GM23338 (cell line): ENCODE results near the gene RNF103. TPM values are rescaled to one million over a fixed set of nuclear protein-coding genes. Genes with fewer than 3 reads are reported as not detected.

Source experiments
- ATAC-seq: fragments of 200-7000 bp; cut with Tn5 transposase; 3 replicates; pipeline ENCODE4 v1.9.1; 2020
- DNase-seq: peaks from one replicate; pipeline ENCODE4 v3.0.0-alpha.2; 2015; ENCODE audit warnings: low spot score
- H2AFZ ChIP-seq: fragments of 200-600 bp; sonication (generic); 2 replicates; pipeline ENCODE4 v1.8.0; 2016; ENCODE audit warnings: antibody characterized with exemption, mild to moderate bottlenecking, moderate library complexity
- H3F3A ChIP-seq: fragments of 200-600 bp; sonication (generic); replicated peaks from 2 replicates; pipeline ENCODE4 v1.8.0; 2017; ENCODE audit warnings: antibody characterized with exemption, mixed run types, low read depth
- H3K27ac ChIP-seq: fragments of 200-600 bp; sonication (generic); 2 replicates; pipeline ENCODE4 v1.6.1; 2016; ENCODE audit warnings: low read depth
- H3K27me3 ChIP-seq: fragments of 200-600 bp; sonication (generic); 2 replicates; pipeline ENCODE4 v1.8.0; 2016; ENCODE audit warnings: mild to moderate bottlenecking, mixed run types, moderate library complexity; ENCODE audit not compliant: insufficient read depth
- H3K36me3 ChIP-seq: fragments of 200-600 bp; sonication (generic); 2 replicates; pipeline ENCODE4 v1.8.0; 2016; ENCODE audit warnings: mild to moderate bottlenecking; ENCODE audit not compliant: insufficient read depth
- H3K4me1 ChIP-seq: fragments of 200-600 bp; sonication (generic); 2 replicates; pipeline ENCODE4 v1.8.0; 2016; ENCODE audit warnings: mild to moderate bottlenecking, moderate library complexity; ENCODE audit not compliant: insufficient read depth
- H3K4me2 ChIP-seq: fragments of 200-600 bp; sonication (generic); 2 replicates; pipeline ENCODE4 v1.7.1; 2017; ENCODE audit warnings: mixed run types
- H3K4me3 ChIP-seq: fragments of 200-600 bp; sonication (generic); 2 replicates; pipeline ENCODE4 v1.6.1; 2016; ENCODE audit warnings: mixed run types
- H3K79me2 ChIP-seq: fragments of 200-600 bp; sonication (generic); replicated peaks from 2 replicates; pipeline ENCODE4 v1.8.0; 2017; ENCODE audit warnings: mild to moderate bottlenecking; ENCODE audit not compliant: insufficient read depth
- H3K9me2 ChIP-seq: fragments of 200-600 bp; sonication (generic); 2 replicates; pipeline ENCODE4 v1.8.0; 2017; ENCODE audit not compliant: insufficient read depth
- H4K20me1 ChIP-seq: fragments of 200-600 bp; sonication (generic); replicated peaks from 2 replicates; pipeline ENCODE4 v1.8.0; 2017; ENCODE audit warnings: mild to moderate bottlenecking; ENCODE audit not compliant: insufficient read depth
- H3K27ac Mint-ChIP-seq: 2 replicates; pipeline ENCODE4 v1.8.0; 2020; ENCODE audit warnings: inconsistent platforms, mild to moderate bottlenecking, moderate library complexity, mixed read lengths
- H3K27me3 Mint-ChIP-seq: 3 replicates; pipeline ENCODE4 v1.8.0; 2022; ENCODE audit warnings: low read depth, mild to moderate bottlenecking, moderate library complexity, mixed read lengths, inconsistent platforms; ENCODE audit not compliant: insufficient read depth, poor library complexity
- H3K36me3 Mint-ChIP-seq: 3 replicates; pipeline ENCODE4 v1.8.0; 2021; ENCODE audit warnings: low read depth, mild to moderate bottlenecking, inconsistent platforms, moderate library complexity, mixed read lengths
- H3K4me1 Mint-ChIP-seq: 3 replicates; pipeline ENCODE4 v1.8.0; 2020; ENCODE audit warnings: mild to moderate bottlenecking, inconsistent platforms, mixed read lengths
- H3K4me3 Mint-ChIP-seq: 3 replicates; pipeline ENCODE4 v1.8.0; 2021; ENCODE audit warnings: moderate library complexity, mild to moderate bottlenecking, inconsistent platforms, mixed read lengths
- H3K9me3 Mint-ChIP-seq: 3 replicates; pipeline ENCODE4 v1.8.0; 2020; ENCODE audit warnings: moderate library complexity, mild to moderate bottlenecking, inconsistent platforms, mixed read lengths
- CREB1 ChIP-seq: fragments of 250-450 bp; sonication (Bioruptor Pico); IDR thresholded peaks from 2 replicates; pipeline ENCODE4 v1.5.0; 2020; ENCODE audit warnings: low read depth, mild to moderate bottlenecking, moderate library complexity
- EZH2 ChIP-seq: fragments of 200-600 bp; sonication (generic); IDR thresholded peaks from one replicate; pipeline ENCODE4 v1.8.0; 2017; ENCODE audit warnings: antibody characterized with exemption, mild to moderate bottlenecking, low read depth; ENCODE audit not compliant: unreplicated experiment
- EZH2phosphoT487 ChIP-seq: fragments of 200-600 bp; sonication (generic); IDR thresholded peaks from one replicate; pipeline ENCODE4 v1.8.1; 2018; ENCODE audit warnings: antibody characterized with exemption; ENCODE audit not compliant: unreplicated experiment
- JUNB ChIP-seq: IDR thresholded peaks from one replicate; pipeline ENCODE4 v1.6.1; 2016; ENCODE audit warnings: antibody characterized with exemption; ENCODE audit not compliant: unreplicated experiment
- NANOG ChIP-seq: IDR thresholded peaks from 2 replicates; pipeline ENCODE4 v1.6.1; 2016; ENCODE audit warnings: antibody characterized with exemption, borderline replicate concordance
- ZNF331 ChIP-seq: fragments of 250-450 bp; sonication (Bioruptor Pico); IDR thresholded peaks from 2 replicates; pipeline ENCODE4 v1.5.0; 2020; ENCODE audit warnings: low read depth, mild to moderate bottlenecking, moderate library complexity
- polyA plus RNA-seq: library from polyadenylated mRNA; unstranded; fragments of >200 nt; fragmentation: Nextera tagmentation; extraction: Ambion mirVana; gene quantifications from 2 replicates; pipeline ENCODE4 v1.2.1, GENCODE V29; 2016
- total RNA-seq: library from RNA; depleted of rRNA; stranded (reverse); fragments of >200 nt; shearing (Covaris generic); gene quantifications from 2 replicates; pipeline ENCODE4 v1.2.3, GENCODE V29; 2014
- TF ChIP-seq, protein P1 (sequence below): fragments of 250-450 bp; sonication (Bioruptor Pico); IDR thresholded peaks from 2 replicates; pipeline ENCODE4 v1.5.0; 2020; ENCODE audit warnings: mild to moderate bottlenecking, moderate library complexity
- TF ChIP-seq, protein P2 (sequence below): IDR thresholded peaks from one replicate; pipeline ENCODE4 v1.6.1; 2018; ENCODE audit warnings: antibody characterized with exemption; ENCODE audit not compliant: unreplicated experiment
- TF ChIP-seq, protein P3 (sequence below), 2 experiments: fragments of 200-600 bp in 1 of 2; sonication (generic) in 1 of 2; conservative IDR thresholded peaks; 2 replicates each; pipeline versions ENCODE4 v1.5.1 to v1.6.1; 2016 to 2017; ENCODE audit warnings: antibody characterized with exemption in 2 of 2, low read depth in 2 of 2, mild to moderate bottlenecking in 2 of 2, moderate library complexity in 1 of 2

The RNF103 gene
- total and polyA plus RNA-seq, 2 experiments from 2014 or later = 3.8 to 5.9 TPM

DNA sequence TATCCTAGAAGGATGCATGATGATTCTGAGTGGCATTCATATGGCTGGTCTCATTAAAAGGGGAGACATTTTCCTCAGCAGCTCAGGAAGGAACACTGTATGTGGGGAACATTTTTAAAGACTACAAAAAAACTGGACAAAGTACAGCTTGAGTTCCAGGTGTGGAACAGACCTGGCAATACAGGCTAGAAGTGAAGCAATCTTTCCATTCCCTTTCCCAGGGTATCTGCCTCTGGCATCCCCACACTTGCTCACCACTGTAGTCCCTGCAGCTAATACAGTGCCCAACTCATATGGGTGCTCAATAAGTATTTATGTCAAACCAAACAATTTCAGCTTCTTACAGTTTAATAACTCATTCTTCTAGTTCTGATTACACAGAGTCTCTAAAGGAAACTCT, 8.1 kb downstream of the RNF103 start (continued):
- TF ChIP-seq, protein P1, sequence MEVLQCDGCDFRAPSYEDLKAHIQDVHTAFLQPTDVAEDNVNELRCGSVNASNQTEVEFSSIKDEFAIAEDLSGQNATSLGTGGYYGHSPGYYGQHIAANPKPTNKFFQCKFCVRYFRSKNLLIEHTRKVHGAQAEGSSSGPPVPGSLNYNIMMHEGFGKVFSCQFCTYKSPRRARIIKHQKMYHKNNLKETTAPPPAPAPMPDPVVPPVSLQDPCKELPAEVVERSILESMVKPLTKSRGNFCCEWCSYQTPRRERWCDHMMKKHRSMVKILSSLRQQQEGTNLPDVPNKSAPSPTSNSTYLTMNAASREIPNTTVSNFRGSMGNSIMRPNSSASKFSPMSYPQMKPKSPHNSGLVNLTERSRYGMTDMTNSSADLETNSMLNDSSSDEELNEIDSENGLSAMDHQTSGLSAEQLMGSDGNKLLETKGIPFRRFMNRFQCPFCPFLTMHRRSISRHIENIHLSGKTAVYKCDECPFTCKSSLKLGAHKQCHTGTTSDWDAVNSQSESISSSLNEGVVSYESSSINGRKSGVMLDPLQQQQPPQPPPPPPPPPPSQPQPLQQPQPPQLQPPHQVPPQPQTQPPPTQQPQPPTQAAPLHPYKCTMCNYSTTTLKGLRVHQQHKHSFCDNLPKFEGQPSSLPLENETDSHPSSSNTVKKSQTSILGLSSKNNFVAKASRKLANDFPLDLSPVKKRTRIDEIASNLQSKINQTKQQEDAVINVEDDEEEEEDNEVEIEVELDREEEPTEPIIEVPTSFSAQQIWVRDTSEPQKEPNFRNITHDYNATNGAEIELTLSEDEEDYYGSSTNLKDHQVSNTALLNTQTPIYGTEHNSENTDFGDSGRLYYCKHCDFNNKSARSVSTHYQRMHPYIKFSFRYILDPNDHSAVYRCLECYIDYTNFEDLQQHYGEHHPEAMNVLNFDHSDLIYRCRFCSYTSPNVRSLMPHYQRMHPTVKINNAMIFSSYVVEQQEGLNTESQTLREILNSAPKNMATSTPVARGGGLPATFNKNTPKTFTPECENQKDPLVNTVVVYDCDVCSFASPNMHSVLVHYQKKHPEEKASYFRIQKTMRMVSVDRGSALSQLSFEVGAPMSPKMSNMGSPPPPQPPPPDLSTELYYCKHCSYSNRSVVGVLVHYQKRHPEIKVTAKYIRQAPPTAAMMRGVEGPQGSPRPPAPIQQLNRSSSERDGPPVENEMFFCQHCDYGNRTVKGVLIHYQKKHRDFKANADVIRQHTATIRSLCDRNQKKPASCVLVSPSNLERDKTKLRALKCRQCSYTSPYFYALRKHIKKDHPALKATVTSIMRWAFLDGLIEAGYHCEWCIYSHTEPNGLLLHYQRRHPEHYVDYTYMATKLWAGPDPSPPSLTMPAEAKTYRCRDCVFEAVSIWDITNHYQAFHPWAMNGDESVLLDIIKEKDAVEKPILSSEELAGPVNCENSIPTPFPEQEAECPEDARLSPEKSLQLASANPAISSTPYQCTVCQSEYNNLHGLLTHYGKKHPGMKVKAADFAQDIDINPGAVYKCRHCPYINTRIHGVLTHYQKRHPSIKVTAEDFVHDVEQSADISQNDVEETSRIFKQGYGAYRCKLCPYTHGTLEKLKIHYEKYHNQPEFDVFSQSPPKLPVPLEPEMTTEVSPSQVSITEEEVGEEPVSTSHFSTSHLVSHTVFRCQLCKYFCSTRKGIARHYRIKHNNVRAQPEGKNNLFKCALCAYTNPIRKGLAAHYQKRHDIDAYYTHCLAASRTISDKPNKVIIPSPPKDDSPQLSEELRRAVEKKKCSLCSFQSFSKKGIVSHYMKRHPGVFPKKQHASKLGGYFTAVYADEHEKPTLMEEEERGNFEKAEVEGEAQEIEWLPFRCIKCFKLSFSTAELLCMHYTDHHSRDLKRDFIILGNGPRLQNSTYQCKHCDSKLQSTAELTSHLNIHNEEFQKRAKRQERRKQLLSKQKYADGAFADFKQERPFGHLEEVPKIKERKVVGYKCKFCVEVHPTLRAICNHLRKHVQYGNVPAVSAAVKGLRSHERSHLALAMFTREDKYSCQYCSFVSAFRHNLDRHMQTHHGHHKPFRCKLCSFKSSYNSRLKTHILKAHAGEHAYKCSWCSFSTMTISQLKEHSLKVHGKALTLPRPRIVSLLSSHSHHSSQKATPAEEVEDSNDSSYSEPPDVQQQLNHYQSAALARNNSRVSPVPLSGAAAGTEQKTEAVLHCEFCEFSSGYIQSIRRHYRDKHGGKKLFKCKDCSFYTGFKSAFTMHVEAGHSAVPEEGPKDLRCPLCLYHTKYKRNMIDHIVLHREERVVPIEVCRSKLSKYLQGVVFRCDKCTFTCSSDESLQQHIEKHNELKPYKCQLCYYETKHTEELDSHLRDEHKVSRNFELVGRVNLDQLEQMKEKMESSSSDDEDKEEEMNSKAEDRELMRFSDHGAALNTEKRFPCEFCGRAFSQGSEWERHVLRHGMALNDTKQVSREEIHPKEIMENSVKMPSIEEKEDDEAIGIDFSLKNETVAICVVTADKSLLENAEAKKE (CRISPR knock-in tag) = no peak
- TF ChIP-seq CREB1 (CRISPR knock-in tag) = no peak
- TF ChIP-seq, protein P2, sequence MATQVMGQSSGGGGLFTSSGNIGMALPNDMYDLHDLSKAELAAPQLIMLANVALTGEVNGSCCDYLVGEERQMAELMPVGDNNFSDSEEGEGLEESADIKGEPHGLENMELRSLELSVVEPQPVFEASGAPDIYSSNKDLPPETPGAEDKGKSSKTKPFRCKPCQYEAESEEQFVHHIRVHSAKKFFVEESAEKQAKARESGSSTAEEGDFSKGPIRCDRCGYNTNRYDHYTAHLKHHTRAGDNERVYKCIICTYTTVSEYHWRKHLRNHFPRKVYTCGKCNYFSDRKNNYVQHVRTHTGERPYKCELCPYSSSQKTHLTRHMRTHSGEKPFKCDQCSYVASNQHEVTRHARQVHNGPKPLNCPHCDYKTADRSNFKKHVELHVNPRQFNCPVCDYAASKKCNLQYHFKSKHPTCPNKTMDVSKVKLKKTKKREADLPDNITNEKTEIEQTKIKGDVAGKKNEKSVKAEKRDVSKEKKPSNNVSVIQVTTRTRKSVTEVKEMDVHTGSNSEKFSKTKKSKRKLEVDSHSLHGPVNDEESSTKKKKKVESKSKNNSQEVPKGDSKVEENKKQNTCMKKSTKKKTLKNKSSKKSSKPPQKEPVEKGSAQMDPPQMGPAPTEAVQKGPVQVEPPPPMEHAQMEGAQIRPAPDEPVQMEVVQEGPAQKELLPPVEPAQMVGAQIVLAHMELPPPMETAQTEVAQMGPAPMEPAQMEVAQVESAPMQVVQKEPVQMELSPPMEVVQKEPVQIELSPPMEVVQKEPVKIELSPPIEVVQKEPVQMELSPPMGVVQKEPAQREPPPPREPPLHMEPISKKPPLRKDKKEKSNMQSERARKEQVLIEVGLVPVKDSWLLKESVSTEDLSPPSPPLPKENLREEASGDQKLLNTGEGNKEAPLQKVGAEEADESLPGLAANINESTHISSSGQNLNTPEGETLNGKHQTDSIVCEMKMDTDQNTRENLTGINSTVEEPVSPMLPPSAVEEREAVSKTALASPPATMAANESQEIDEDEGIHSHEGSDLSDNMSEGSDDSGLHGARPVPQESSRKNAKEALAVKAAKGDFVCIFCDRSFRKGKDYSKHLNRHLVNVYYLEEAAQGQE = no peak

DNA sequence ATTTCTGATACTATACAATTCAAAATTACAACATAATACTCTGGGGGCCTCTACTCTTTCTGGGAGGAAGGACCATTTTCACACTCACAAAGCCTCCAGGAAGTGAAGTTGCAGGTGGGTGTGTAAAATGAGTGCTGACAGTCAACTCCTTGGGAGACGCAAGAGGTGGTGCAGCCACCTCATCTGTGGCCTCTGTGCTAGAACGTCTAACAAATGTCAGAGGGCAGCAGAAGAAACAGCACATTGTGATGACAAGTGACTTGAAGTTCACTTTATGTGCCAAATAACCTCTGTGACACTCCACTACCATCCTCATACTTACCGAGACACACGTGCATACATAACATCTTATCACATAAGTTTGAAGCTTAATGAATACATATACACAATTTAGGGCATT, 10.2 kb downstream of the RNF103 start:
- Mint-ChIP-seq H3K36me3 (0 out of 3 replicates have a peak, but pooled peaks cover 5% of the 10 kb centered on the region), H3K27me3 (no peaks in the 10 kb centered on the region), H3K9me3 (no peaks in the 10 kb centered on the region), H3K27ac (no peak overlapping the region), H3K4me1 (no peaks in the 10 kb centered on the region), H3K4me3 (no peak overlapping the region)
- H3K36me3 ChIP-seq = no peaks in the 10 kb centered on the region
- no peak overlapping the region for H3K27ac ChIP-seq
- no peaks in the 10 kb centered on the region for H3K27me3 ChIP-seq
- no peaks in the 10 kb centered on the region for H3K4me1 ChIP-seq
- H3K4me3 ChIP-seq = no peak overlapping the region
- H4K20me1 ChIP-seq = no peaks in the 10 kb centered on the region; the same call in 1 of the 2 replicates
- H3K79me2 ChIP-seq = no peaks in the 10 kb centered on the region
- no peak overlapping the region for H3K4me2 ChIP-seq
- H3K9me2 ChIP-seq = no peaks in the 10 kb centered on the region
- H2AFZ ChIP-seq = no peak overlapping the region
- DNase-seq (no peak), ATAC-seq (no peak)
- no peaks in the 10 kb centered on the region for H3F3A ChIP-seq
- no peak for TF ChIP-seq EZH2
- no peak for TF ChIP-seq ZNF331 (CRISPR knock-in tag)
- no peak for TF ChIP-seq NANOG
- no peak for TF ChIP-seq EZH2phosphoT487
- TF ChIP-seq JUNB = no peak
- TF ChIP-seq, protein P3, sequence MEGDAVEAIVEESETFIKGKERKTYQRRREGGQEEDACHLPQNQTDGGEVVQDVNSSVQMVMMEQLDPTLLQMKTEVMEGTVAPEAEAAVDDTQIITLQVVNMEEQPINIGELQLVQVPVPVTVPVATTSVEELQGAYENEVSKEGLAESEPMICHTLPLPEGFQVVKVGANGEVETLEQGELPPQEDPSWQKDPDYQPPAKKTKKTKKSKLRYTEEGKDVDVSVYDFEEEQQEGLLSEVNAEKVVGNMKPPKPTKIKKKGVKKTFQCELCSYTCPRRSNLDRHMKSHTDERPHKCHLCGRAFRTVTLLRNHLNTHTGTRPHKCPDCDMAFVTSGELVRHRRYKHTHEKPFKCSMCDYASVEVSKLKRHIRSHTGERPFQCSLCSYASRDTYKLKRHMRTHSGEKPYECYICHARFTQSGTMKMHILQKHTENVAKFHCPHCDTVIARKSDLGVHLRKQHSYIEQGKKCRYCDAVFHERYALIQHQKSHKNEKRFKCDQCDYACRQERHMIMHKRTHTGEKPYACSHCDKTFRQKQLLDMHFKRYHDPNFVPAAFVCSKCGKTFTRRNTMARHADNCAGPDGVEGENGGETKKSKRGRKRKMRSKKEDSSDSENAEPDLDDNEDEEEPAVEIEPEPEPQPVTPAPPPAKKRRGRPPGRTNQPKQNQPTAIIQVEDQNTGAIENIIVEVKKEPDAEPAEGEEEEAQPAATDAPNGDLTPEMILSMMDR (conservative IDR thresholded peaks at IDR 0.05; ENCODE audit: low read depth in 2 of 2) = no peak
